Natural killer cell (primary cell): ENCODE measurements around the gene TPM1. TPM values are rescaled to one million over a fixed set of nuclear protein-coding genes. Genes with fewer than 3 reads are reported as not detected.

Experiments used
- ATAC-seq, 3 donors: fragments of 150-1000 bp in 2 of 3; fragments of 200-7000 bp in 1 of 3; cut with Tn5 transposase; 1 replicate in 1 of 3; 2 replicates in 2 of 3; pipeline ENCODE4 v1.10.0; 2021; ENCODE audit warnings: mild to moderate bottlenecking in 2 of 3, moderate library complexity in 2 of 3
- DNase-seq, 2 donors: peaks; one replicate each; pipeline versions ENCODE4 v3.0.0 to v3.0.0-alpha.2; 2013 to 2021; ENCODE audit warnings: mixed read lengths in 1 of 2
- H3K27ac ChIP-seq: one replicate; pipeline ENCODE4 v1.5.1; 2013; ENCODE audit warnings: mild to moderate bottlenecking, low read length
- H3K27me3 ChIP-seq: one replicate; pipeline ENCODE4 v1.6.1; 2013; ENCODE audit warnings: low read length; ENCODE audit not compliant: control insufficient read depth, insufficient read depth
- H3K36me3 ChIP-seq: one replicate; pipeline ENCODE4 v1.6.1; 2013; ENCODE audit warnings: low read length; ENCODE audit not compliant: control insufficient read depth, insufficient read depth
- H3K4me1 ChIP-seq: one replicate; pipeline ENCODE4 v1.6.1; 2013; ENCODE audit warnings: low read length; ENCODE audit not compliant: control insufficient read depth, insufficient read depth
- H3K4me3 ChIP-seq: one replicate; pipeline ENCODE4 v1.5.1; 2013; ENCODE audit warnings: low read length
- H3K9me3 ChIP-seq: one replicate; pipeline ENCODE4 v1.6.1; 2013; ENCODE audit warnings: low read length; ENCODE audit not compliant: control insufficient read depth, insufficient read depth
- H3K27ac Mint-ChIP-seq, 2 donors: one replicate each; pipeline ENCODE4 v1.8.0; 2022; ENCODE audit warnings: mild to moderate bottlenecking in 2 of 2, mixed read lengths in 2 of 2, moderate library complexity in 1 of 2
- H3K27me3 Mint-ChIP-seq, 2 donors: one replicate each; pipeline ENCODE4 v1.8.0; 2022; ENCODE audit warnings: low read depth in 2 of 2, mixed read lengths in 2 of 2
- H3K36me3 Mint-ChIP-seq: one replicate; pipeline ENCODE4 v1.8.0; 2022; ENCODE audit warnings: mixed read lengths
- H3K4me1 Mint-ChIP-seq, 2 donors: one replicate each; pipeline ENCODE4 v1.8.0; 2022; ENCODE audit warnings: mixed read lengths in 2 of 2
- H3K4me3 Mint-ChIP-seq: one replicate; pipeline ENCODE4 v1.8.0; 2022; ENCODE audit warnings: mild to moderate bottlenecking, moderate library complexity, mixed read lengths
- H3K9me3 Mint-ChIP-seq, 2 donors: one replicate each; pipeline ENCODE4 v1.8.0; 2022; ENCODE audit warnings: mixed read lengths in 2 of 2
- WGBS: methylation state at CpG from one replicate; pipeline ENCODE4 v1.1.7; 2013; ENCODE audit warnings: missing lambda C conversion rate; ENCODE audit not compliant: insufficient coverage; 5-methylcytosine and 5-hydroxymethylcytosine counted together
- intact Hi-C: fragments of 100-400 bp; cut with micrococcal nuclease; formaldehyde crosslinking; loops from one replicate; pipeline ENCODE4 v1.14.2; 2022
- total RNA-seq, 4 donors: library from RNA; stranded (reverse); fragments of 120-200 nt in 1 of 4; gene quantifications; one replicate each; pipeline versions ENCODE4 v1.2.3 to v1.2.4, GENCODE V29; 2013 to 2022
- TF ChIP-seq, protein P1 (sequence below): fragments of 200-600 bp; IDR thresholded peaks from one replicate; pipeline ENCODE4 v1.8.0; 2022; ENCODE audit warnings: antibody characterized with exemption

Gene TPM1
- total RNA-seq, 3 donors from 2014 or later (not counting 1 experiment from before 2014, with no cell fraction given): 21.5 to 33.0 (median 25.6) TPM

DNA sequence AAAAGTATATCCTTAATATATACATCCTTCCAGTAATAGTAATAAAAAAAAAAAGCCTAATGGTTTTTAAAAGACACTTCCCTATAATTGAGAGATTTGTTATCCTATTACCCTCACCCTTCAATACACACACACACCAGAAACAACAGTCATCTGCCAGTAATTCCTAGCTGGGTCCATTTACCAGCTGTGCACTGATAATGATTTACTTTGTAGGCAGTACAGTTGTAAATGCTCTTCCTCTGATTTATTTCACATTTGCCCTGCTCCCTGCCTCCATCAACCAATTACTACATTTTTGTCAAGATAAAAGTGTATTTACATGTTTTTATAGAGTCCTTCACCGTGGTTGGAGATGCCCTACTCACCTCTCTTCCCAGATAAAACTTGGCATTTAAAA, 12.4 kb downstream of the TPM1 start:
- intact Hi-C loops: no loop called here
- H3K36me3 Mint-ChIP-seq: peaks cover 1% of the 10 kb centered on the region
- no peak for ATAC-seq
- Histone ChIP-seq H3K9me3 (no peaks in the 10 kb centered on the region), H3K27me3 (no peaks in the 10 kb centered on the region), H3K4me1 (no peaks in the 10 kb centered on the region), H3K4me3 (no peak overlapping the region), H3K27ac (no peak overlapping the region), H3K36me3 (peaks cover 15% of the 10 kb centered on the region)
- WGBS: 83% methylated on average over 1 of the region's 1 CpG
- H3K9me3 Mint-ChIP-seq: no peaks in the 10 kb centered on the region
- no peak overlapping the region for H3K27ac Mint-ChIP-seq
- peaks cover 24 to 28% of the 10 kb centered on the region in 2 donors for H3K4me1 Mint-ChIP-seq
- H3K4me3 Mint-ChIP-seq: no peak overlapping the region
- TF ChIP-seq, protein P1, sequence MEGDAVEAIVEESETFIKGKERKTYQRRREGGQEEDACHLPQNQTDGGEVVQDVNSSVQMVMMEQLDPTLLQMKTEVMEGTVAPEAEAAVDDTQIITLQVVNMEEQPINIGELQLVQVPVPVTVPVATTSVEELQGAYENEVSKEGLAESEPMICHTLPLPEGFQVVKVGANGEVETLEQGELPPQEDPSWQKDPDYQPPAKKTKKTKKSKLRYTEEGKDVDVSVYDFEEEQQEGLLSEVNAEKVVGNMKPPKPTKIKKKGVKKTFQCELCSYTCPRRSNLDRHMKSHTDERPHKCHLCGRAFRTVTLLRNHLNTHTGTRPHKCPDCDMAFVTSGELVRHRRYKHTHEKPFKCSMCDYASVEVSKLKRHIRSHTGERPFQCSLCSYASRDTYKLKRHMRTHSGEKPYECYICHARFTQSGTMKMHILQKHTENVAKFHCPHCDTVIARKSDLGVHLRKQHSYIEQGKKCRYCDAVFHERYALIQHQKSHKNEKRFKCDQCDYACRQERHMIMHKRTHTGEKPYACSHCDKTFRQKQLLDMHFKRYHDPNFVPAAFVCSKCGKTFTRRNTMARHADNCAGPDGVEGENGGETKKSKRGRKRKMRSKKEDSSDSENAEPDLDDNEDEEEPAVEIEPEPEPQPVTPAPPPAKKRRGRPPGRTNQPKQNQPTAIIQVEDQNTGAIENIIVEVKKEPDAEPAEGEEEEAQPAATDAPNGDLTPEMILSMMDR: no peak
- no peaks in the 10 kb centered on the region for H3K27me3 Mint-ChIP-seq
- DNase-seq: no peak

- no peaks in the 10 kb centered on the region for H3K9me3 ChIP-seq
- no peak overlapping the region for H3K4me3 ChIP-seq
- Mint-ChIP-seq H3K4me1 (peaks cover 5 to 12% of the 10 kb centered on the region in 2 donors), H3K9me3 (no peaks in the 10 kb centered on the region), H3K4me3 (no peak overlapping the region), H3K36me3 (peaks cover 20% of the 10 kb centered on the region), H3K27ac (peak overlapping the region in 1 of 2 donors; percentile 33), H3K27me3 (no peaks in the 10 kb centered on the region)
- intact Hi-C loops: no loop called here
- TF ChIP-seq, protein P1: no peak
- peaks cover 25% of the 10 kb centered on the region for H3K36me3 ChIP-seq
- no peak for DNase-seq
- H3K27ac ChIP-seq: no peak overlapping the region
- ATAC-seq: no peak
- WGBS: 42% methylated on average over 6 of the region's 6 CpGs
- H3K27me3 ChIP-seq: no peaks in the 10 kb centered on the region
- H3K4me1 ChIP-seq: no peaks in the 10 kb centered on the region
Measured at GRCh38 chr15:63056829-63057228, 14.3 kb downstream of the TPM1 start.

DNA sequence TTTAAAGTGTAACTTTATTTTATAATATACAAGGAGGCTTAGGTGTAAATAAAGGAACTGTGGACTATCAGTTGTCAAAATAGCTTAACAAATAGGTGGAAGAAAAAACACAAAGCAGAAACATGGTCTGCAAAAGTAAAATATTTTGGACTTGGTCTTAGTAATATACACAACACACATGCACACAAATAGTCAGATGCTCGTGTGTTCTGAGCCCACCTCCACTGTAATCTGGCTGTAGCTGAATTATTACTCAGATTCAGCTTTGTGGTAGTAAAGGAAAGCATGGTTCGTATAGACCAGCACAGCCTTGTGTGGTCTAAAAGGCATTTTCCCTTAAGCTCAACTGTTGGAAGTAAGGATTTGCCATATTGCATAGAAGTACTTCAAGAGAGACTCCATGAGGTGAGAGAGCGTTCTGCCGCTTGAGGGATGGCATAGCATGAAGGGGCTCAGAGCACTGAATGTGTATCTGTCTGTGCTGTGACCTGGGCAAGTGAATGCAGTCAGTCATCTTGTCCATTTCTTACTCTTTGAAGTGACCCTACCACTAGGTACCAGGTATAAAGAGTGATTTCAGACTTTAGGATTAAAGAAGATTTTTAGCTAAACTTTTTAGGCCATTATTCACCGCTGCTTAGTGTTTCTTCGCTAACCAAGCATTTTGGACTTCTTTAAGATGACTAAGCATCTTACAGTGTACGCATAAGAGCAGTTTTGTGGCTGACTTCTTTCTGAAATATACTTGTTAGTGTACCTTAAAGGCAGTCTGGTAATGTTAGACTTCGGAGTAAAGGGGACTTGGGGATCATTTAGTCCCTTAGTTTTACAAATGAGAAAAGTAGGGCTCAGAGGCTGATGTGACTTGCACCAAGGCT, 15.2 kb downstream of the TPM1 start:
- Mint-ChIP-seq H3K4me1 (peaks cover 5 to 12% of the 10 kb centered on the region in 2 donors), H3K4me3 (no peak overlapping the region), H3K9me3 (no peaks in the 10 kb centered on the region), H3K27me3 (no peaks in the 10 kb centered on the region), H3K36me3 (peaks cover 27% of the 10 kb centered on the region), H3K27ac (no peak overlapping the region)
- H3K4me1 ChIP-seq: no peaks in the 10 kb centered on the region
- no peaks in the 10 kb centered on the region for H3K9me3 ChIP-seq
- no peak overlapping the region for H3K27ac ChIP-seq
- peaks cover 28% of the 10 kb centered on the region for H3K36me3 ChIP-seq
- ATAC-seq: no peak
- TF ChIP-seq, protein P1: no peak
- H3K4me3 ChIP-seq: no peak overlapping the region
- WGBS: 93% methylated on average over 8 of the region's 8 CpGs
- DNase-seq: no peak
- H3K27me3 ChIP-seq: no peaks in the 10 kb centered on the region
- intact Hi-C loops: no loop called here
